HEK293 (cell line): ENCODE results near the gene RABAC1.

ENCODE experiments used
- CTCF ChIA-PET: fragments of 350-600 bp; formaldehyde crosslinking; extraction: SDS; loops from one replicate; lab custom pipeline; 2021; ENCODE audit warnings: antibody characterized with exemption; lab: Yijun Ruan, JAX
- POLR2A ChIA-PET: fragments of 300-600 bp; formaldehyde crosslinking; extraction: SDS; loops from one replicate; lab custom pipeline; 2020; ENCODE audit warnings: antibody characterized with exemption, inconsistent platforms; lab: Yijun Ruan, JAX
- H3K27ac ChIP-seq: fragments of 200-500 bp; sonication (Bioruptor generic); 2 replicates; pipeline ENCODE4 v1.5.1; 2014; ENCODE audit warnings: low read depth, low read length, control low read depth, inconsistent platforms; ENCODE audit errors: extremely low read depth
- H3K36me3 ChIP-seq, 2 experiments: fragments of 200-500 bp in 1 of 2; sonication (Bioruptor generic) in 1 of 2; 1 replicate in 1 of 2; 2 replicates in 1 of 2; pipeline ENCODE4 v1.5.1; 2014 to 2017; ENCODE audit warnings: inconsistent platforms in 2 of 2, low read length in 2 of 2; ENCODE audit not compliant: control insufficient read depth in 2 of 2, insufficient read depth in 1 of 2
- H3K4me1 ChIP-seq: fragments of 200-500 bp; sonication (Bioruptor generic); 2 replicates; pipeline ENCODE4 v1.5.1; 2014; ENCODE audit warnings: mild to moderate bottlenecking, low read length, inconsistent platforms; ENCODE audit not compliant: control insufficient read depth, insufficient read depth
- H3K4me3 ChIP-seq: 2 replicates; pipeline ENCODE4 v1.5.1; 2011; ENCODE audit warnings: low read depth, mild to moderate bottlenecking, control low read depth, low read length, moderate library complexity
- H3K9me3 ChIP-seq: fragments of 200-500 bp; sonication (Bioruptor generic); 2 replicates; pipeline ENCODE4 v1.5.1; 2014; ENCODE audit warnings: low read depth, low read length, inconsistent platforms; ENCODE audit not compliant: control insufficient read depth, insufficient read depth
- EGR2 ChIP-seq: fragments of 450-650 bp; formaldehyde crosslinking; IDR thresholded peaks from 2 replicates; pipeline ENCODE4 v1.5.1; 2016; ENCODE audit warnings: low read depth, missing biosample characterization, missing genetic modification characterization
- GLI4 ChIP-seq: fragments of 450-650 bp; formaldehyde crosslinking; IDR thresholded peaks from 2 replicates; pipeline ENCODE4 v1.5.1; 2016; ENCODE audit warnings: missing biosample characterization, missing genetic modification characterization
- MYNN ChIP-seq: fragments of 450-650 bp; formaldehyde crosslinking; IDR thresholded peaks from 2 replicates; pipeline ENCODE4 v1.5.1; 2016; ENCODE audit warnings: missing biosample characterization, missing genetic modification characterization, borderline replicate concordance
- ZBTB26 ChIP-seq: fragments of 450-650 bp; formaldehyde crosslinking; optimal IDR thresholded peaks from 2 replicates; pipeline ENCODE3; 2016; ENCODE audit warnings: missing biosample characterization, mild to moderate bottlenecking, missing genetic modification characterization
- ZBTB6 ChIP-seq: fragments of 450-650 bp; formaldehyde crosslinking; IDR thresholded peaks from 2 replicates; pipeline ENCODE4 v1.5.1; 2017; ENCODE audit warnings: missing biosample characterization, missing genetic modification characterization
- ZFHX2 ChIP-seq: fragments of 450-650 bp; formaldehyde crosslinking; conservative IDR thresholded peaks from 2 replicates; pipeline ENCODE4 v1.5.1; 2016; ENCODE audit warnings: missing biosample characterization, missing genetic modification characterization
- ZNF132 ChIP-seq: fragments of 450-650 bp; formaldehyde crosslinking; IDR thresholded peaks from 2 replicates; pipeline ENCODE4 v1.5.1; 2017; ENCODE audit warnings: missing biosample characterization, missing genetic modification characterization, borderline replicate concordance
- ZNF16 ChIP-seq: fragments of 450-650 bp; formaldehyde crosslinking; IDR thresholded peaks from 2 replicates; pipeline ENCODE4 v1.5.1; 2016; ENCODE audit warnings: low read depth, missing biosample characterization, missing genetic modification characterization
- ZNF248 ChIP-seq: fragments of 450-650 bp; formaldehyde crosslinking; IDR thresholded peaks from 2 replicates; pipeline ENCODE4 v1.5.1; 2017; ENCODE audit warnings: missing biosample characterization, missing genetic modification characterization
- ZNF280D ChIP-seq: fragments of 450-650 bp; formaldehyde crosslinking; IDR thresholded peaks from 2 replicates; pipeline ENCODE4 v1.5.1; 2016; ENCODE audit warnings: missing biosample characterization, missing genetic modification characterization
- ZNF302 ChIP-seq: fragments of 450-650 bp; formaldehyde crosslinking; IDR thresholded peaks from 2 replicates; pipeline ENCODE4 v1.5.1; 2016; ENCODE audit warnings: missing biosample characterization, missing genetic modification characterization, low read depth
- ZNF521 ChIP-seq: fragments of 450-650 bp; formaldehyde crosslinking; IDR thresholded peaks from 2 replicates; pipeline ENCODE4 v1.5.1; 2017; ENCODE audit warnings: missing biosample characterization, mild to moderate bottlenecking, missing genetic modification characterization
- ZNF654 ChIP-seq: fragments of 450-650 bp; formaldehyde crosslinking; IDR thresholded peaks from 2 replicates; pipeline ENCODE4 v1.5.1; 2016; ENCODE audit warnings: low read depth, missing biosample characterization, missing genetic modification characterization
- ZNF701 ChIP-seq: fragments of 450-650 bp; formaldehyde crosslinking; IDR thresholded peaks from 2 replicates; pipeline ENCODE4 v1.5.1; 2016; ENCODE audit warnings: missing biosample characterization, missing genetic modification characterization
- ZSCAN18 ChIP-seq: fragments of 450-650 bp; formaldehyde crosslinking; IDR thresholded peaks from 2 replicates; pipeline ENCODE4 v1.5.1; 2016; ENCODE audit warnings: missing biosample characterization, missing genetic modification characterization
- ZSCAN4 ChIP-seq: fragments of 450-650 bp; formaldehyde crosslinking; IDR thresholded peaks from 2 replicates; pipeline ENCODE4 v1.5.1; 2017; ENCODE audit warnings: missing biosample characterization, missing genetic modification characterization
- TF ChIP-seq, protein P1 (sequence below): fragments of 450-650 bp; formaldehyde crosslinking; IDR thresholded peaks from 2 replicates; pipeline ENCODE4 v1.5.1; 2016; ENCODE audit warnings: missing biosample characterization, missing genetic modification characterization
- TF ChIP-seq, protein P2 (sequence below): fragments of 450-650 bp; formaldehyde crosslinking; IDR thresholded peaks from 2 replicates; pipeline ENCODE4 v1.5.1; 2016; ENCODE audit warnings: missing biosample characterization, missing genetic modification characterization
- TF ChIP-seq, protein P3 (sequence below): fragments of 450-650 bp; formaldehyde crosslinking; IDR thresholded peaks from 2 replicates; pipeline ENCODE4 v1.5.1; 2017; ENCODE audit warnings: missing biosample characterization, missing genetic modification characterization

The RABAC1 gene

GRCh38 chr19:41915776-41916414 lies 43.2 kb downstream of the RABAC1 start (continued):
- TF ChIP-seq ZNF654 (tag by site-specific recombination) (no peak), ZBTB6 (tag by site-specific recombination) (no peak), ZNF701 (tag by site-specific recombination) (no peak), ZFHX2 (tag by site-specific recombination) (peak; percentile 88), ZNF248 (tag by site-specific recombination) (0 out of 2 replicates have a peak, but pooled peaks have one; percentile 52), ZNF280D (tag by site-specific recombination) (no peak), ZNF521 (tag by site-specific recombination) (0 out of 2 replicates have a peak, but pooled peaks have one; percentile 51), ZBTB26 (tag by site-specific recombination) (no peak), ZSCAN4 (peak; percentile 76), ZNF132 (tag by site-specific recombination) (no peak), MYNN (no peak)

GRCh38 chr19:41915021-41915775 lies 43.9 kb downstream of the RABAC1 start:
- CTCF ChIA-PET: no interaction called here
- H3K4me3 ChIP-seq: no peak overlapping the region
- POLR2A ChIA-PET: no interaction called here
- no peak for TF ChIP-seq ZNF302 (tag by site-specific recombination)
- peak; percentile 65; the same call in 1 of the 2 replicates for TF ChIP-seq GLI4 (tag by site-specific recombination)
- TF ChIP-seq ZSCAN18 (tag by site-specific recombination): no peak
- peak; percentile 83 for TF ChIP-seq EGR2
- TF ChIP-seq, protein P1, sequence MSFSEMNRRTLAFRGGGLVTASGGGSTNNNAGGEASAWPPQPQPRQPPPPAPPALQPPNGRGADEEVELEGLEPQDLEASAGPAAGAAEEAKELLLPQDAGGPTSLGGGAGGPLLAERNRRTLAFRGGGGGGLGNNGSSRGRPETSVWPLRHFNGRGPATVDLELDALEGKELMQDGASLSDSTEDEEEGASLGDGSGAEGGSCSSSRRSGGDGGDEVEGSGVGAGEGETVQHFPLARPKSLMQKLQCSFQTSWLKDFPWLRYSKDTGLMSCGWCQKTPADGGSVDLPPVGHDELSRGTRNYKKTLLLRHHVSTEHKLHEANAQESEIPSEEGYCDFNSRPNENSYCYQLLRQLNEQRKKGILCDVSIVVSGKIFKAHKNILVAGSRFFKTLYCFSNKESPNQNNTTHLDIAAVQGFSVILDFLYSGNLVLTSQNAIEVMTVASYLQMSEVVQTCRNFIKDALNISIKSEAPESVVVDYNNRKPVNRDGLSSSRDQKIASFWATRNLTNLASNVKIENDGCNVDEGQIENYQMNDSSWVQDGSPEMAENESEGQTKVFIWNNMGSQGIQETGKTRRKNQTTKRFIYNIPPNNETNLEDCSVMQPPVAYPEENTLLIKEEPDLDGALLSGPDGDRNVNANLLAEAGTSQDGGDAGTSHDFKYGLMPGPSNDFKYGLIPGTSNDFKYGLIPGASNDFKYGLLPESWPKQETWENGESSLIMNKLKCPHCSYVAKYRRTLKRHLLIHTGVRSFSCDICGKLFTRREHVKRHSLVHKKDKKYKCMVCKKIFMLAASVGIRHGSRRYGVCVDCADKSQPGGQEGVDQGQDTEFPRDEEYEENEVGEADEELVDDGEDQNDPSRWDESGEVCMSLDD (tag by site-specific recombination): peak; percentile 44; the same call in 1 of the 2 replicates
- TF ChIP-seq, protein P2, sequence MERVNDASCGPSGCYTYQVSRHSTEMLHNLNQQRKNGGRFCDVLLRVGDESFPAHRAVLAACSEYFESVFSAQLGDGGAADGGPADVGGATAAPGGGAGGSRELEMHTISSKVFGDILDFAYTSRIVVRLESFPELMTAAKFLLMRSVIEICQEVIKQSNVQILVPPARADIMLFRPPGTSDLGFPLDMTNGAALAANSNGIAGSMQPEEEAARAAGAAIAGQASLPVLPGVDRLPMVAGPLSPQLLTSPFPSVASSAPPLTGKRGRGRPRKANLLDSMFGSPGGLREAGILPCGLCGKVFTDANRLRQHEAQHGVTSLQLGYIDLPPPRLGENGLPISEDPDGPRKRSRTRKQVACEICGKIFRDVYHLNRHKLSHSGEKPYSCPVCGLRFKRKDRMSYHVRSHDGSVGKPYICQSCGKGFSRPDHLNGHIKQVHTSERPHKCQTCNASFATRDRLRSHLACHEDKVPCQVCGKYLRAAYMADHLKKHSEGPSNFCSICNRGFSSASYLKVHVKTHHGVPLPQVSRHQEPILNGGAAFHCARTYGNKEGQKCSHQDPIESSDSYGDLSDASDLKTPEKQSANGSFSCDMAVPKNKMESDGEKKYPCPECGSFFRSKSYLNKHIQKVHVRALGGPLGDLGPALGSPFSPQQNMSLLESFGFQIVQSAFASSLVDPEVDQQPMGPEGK (tag by site-specific recombination): no peak
- 0 out of 2 replicates have a peak, but pooled peaks have one; percentile 28 for TF ChIP-seq ZNF16 (tag by site-specific recombination)
- TF ChIP-seq, protein P3, sequence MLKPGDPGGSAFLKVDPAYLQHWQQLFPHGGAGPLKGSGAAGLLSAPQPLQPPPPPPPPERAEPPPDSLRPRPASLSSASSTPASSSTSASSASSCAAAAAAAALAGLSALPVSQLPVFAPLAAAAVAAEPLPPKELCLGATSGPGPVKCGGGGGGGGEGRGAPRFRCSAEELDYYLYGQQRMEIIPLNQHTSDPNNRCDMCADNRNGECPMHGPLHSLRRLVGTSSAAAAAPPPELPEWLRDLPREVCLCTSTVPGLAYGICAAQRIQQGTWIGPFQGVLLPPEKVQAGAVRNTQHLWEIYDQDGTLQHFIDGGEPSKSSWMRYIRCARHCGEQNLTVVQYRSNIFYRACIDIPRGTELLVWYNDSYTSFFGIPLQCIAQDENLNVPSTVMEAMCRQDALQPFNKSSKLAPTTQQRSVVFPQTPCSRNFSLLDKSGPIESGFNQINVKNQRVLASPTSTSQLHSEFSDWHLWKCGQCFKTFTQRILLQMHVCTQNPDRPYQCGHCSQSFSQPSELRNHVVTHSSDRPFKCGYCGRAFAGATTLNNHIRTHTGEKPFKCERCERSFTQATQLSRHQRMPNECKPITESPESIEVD (tag by site-specific recombination): no peak

More at GRCh38 chr19:41915021-41915775, 43.9 kb downstream of the RABAC1 start:
- Histone ChIP-seq H3K4me1 (no peaks in the 10 kb centered on the region), H3K9me3 (no peaks in the 10 kb centered on the region), H3K36me3 (no peaks in the 10 kb centered on the region), H3K27ac (no peak overlapping the region)
